GM18520 (cell line): ENCODE data around the gene CCDC85B.

Experiments used
- ATAC-seq: cut with Tn5 transposase; IDR thresholded peaks from one replicate; pipeline ENCODE4 v1.9.1; 2021; ENCODE audit not compliant: unreplicated experiment

CCDC85B gene

DNA sequence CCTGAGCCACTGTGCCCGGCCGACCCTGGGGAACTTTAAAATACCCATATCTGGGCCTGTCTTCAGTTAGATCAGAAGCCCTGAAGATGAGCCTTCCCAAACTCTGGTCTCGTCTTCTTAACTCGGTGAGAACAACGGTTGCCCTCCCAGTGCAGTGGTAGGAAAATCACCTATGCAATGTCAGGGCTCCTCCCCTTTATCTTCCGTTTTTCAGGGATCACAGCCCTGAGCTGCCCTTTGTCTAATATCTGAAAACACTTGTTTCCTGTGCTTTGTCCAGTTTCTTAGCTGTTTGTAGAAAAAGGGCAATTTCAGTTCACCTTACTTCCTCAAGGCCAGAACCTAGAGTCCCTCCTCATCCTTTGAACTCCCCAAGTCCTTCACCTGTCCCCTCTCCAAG is 38.2 kb downstream of the CCDC85B start:
- no peak for ATAC-seq

GRCh38 chr11:65931773-65932557 is 41.5 kb downstream of the CCDC85B start:
- no peak for ATAC-seq

DNA sequence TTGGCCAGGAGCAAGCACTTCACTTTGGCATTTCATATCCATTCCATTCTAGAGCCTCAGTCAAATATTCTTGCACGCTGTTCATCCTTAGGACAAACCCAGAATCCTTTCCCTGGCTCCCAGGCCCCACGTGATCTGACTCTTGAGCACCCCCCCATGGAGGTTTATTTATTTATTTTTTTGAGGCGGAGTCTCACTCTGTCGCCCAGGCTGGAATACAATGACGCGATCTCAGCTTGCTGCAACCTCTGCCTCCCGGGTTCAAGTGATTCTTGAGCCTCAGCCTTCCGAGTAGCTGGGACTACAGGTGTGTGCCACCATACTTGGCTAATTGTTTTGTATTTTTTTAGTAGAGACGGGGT is 42.1 kb downstream of the CCDC85B start:
- ATAC-seq, result no peak

GRCh38 chr11:65934014-65934413 is 43.5 kb downstream of the CCDC85B start:
- no peak for ATAC-seq

GRCh38 chr11:65937766-65938165 is 47.3 kb downstream of the CCDC85B start:
- no peak for ATAC-seq
